GM23338 (cell line): ENCODE data around the gene CXCL16. TPM values are rescaled to one million over a fixed set of nuclear protein-coding genes. Genes with fewer than 3 reads are reported as not detected.
A peak's percentile ranks its signal among the peaks of the same experiment; 100 is the strongest.

Source experiments
- ATAC-seq: fragments of 200-7000 bp; cut with Tn5 transposase; 3 replicates; pipeline ENCODE4 v1.9.1; 2020
- DNase-seq: peaks from one replicate; pipeline ENCODE4 v3.0.0-alpha.2; 2015; ENCODE audit warnings: low spot score
- H2AFZ ChIP-seq: fragments of 200-600 bp; sonication (generic); 2 replicates; pipeline ENCODE4 v1.8.0; 2016; ENCODE audit warnings: antibody characterized with exemption, mild to moderate bottlenecking, moderate library complexity
- H3F3A ChIP-seq: fragments of 200-600 bp; sonication (generic); replicated peaks from 2 replicates; pipeline ENCODE4 v1.8.0; 2017; ENCODE audit warnings: antibody characterized with exemption, mixed run types, low read depth
- H3K27ac ChIP-seq: fragments of 200-600 bp; sonication (generic); 2 replicates; pipeline ENCODE4 v1.6.1; 2016; ENCODE audit warnings: low read depth
- H3K27me3 ChIP-seq: fragments of 200-600 bp; sonication (generic); 2 replicates; pipeline ENCODE4 v1.8.0; 2016; ENCODE audit warnings: mild to moderate bottlenecking, mixed run types, moderate library complexity; ENCODE audit not compliant: insufficient read depth
- H3K36me3 ChIP-seq: fragments of 200-600 bp; sonication (generic); 2 replicates; pipeline ENCODE4 v1.8.0; 2016; ENCODE audit warnings: mild to moderate bottlenecking; ENCODE audit not compliant: insufficient read depth
- H3K4me1 ChIP-seq: fragments of 200-600 bp; sonication (generic); 2 replicates; pipeline ENCODE4 v1.8.0; 2016; ENCODE audit warnings: mild to moderate bottlenecking, moderate library complexity; ENCODE audit not compliant: insufficient read depth
- H3K4me2 ChIP-seq: fragments of 200-600 bp; sonication (generic); 2 replicates; pipeline ENCODE4 v1.7.1; 2017; ENCODE audit warnings: mixed run types
- H3K4me3 ChIP-seq: fragments of 200-600 bp; sonication (generic); 2 replicates; pipeline ENCODE4 v1.6.1; 2016; ENCODE audit warnings: mixed run types
- H3K79me2 ChIP-seq: fragments of 200-600 bp; sonication (generic); replicated peaks from 2 replicates; pipeline ENCODE4 v1.8.0; 2017; ENCODE audit warnings: mild to moderate bottlenecking; ENCODE audit not compliant: insufficient read depth
- H3K9me2 ChIP-seq: fragments of 200-600 bp; sonication (generic); 2 replicates; pipeline ENCODE4 v1.8.0; 2017; ENCODE audit not compliant: insufficient read depth
- H4K20me1 ChIP-seq: fragments of 200-600 bp; sonication (generic); replicated peaks from 2 replicates; pipeline ENCODE4 v1.8.0; 2017; ENCODE audit warnings: mild to moderate bottlenecking; ENCODE audit not compliant: insufficient read depth
- H3K27ac Mint-ChIP-seq: 2 replicates; pipeline ENCODE4 v1.8.0; 2020; ENCODE audit warnings: inconsistent platforms, mild to moderate bottlenecking, moderate library complexity, mixed read lengths
- H3K27me3 Mint-ChIP-seq: 3 replicates; pipeline ENCODE4 v1.8.0; 2022; ENCODE audit warnings: low read depth, mild to moderate bottlenecking, moderate library complexity, mixed read lengths, inconsistent platforms; ENCODE audit not compliant: insufficient read depth, poor library complexity
- H3K36me3 Mint-ChIP-seq: 3 replicates; pipeline ENCODE4 v1.8.0; 2021; ENCODE audit warnings: low read depth, mild to moderate bottlenecking, inconsistent platforms, moderate library complexity, mixed read lengths
- H3K4me1 Mint-ChIP-seq: 3 replicates; pipeline ENCODE4 v1.8.0; 2020; ENCODE audit warnings: mild to moderate bottlenecking, inconsistent platforms, mixed read lengths
- H3K4me3 Mint-ChIP-seq: 3 replicates; pipeline ENCODE4 v1.8.0; 2021; ENCODE audit warnings: moderate library complexity, mild to moderate bottlenecking, inconsistent platforms, mixed read lengths
- H3K9me3 Mint-ChIP-seq: 3 replicates; pipeline ENCODE4 v1.8.0; 2020; ENCODE audit warnings: moderate library complexity, mild to moderate bottlenecking, inconsistent platforms, mixed read lengths
- CREB1 ChIP-seq: fragments of 250-450 bp; sonication (Bioruptor Pico); IDR thresholded peaks from 2 replicates; pipeline ENCODE4 v1.5.0; 2020; ENCODE audit warnings: low read depth, mild to moderate bottlenecking, moderate library complexity
- CTCF ChIP-seq, 2 experiments: fragments of 200-600 bp in 1 of 2; sonication (generic) in 1 of 2; conservative IDR thresholded peaks; 2 replicates each; pipeline versions ENCODE4 v1.5.1 to v1.6.1; 2016 to 2017; ENCODE audit warnings: antibody characterized with exemption in 2 of 2, low read depth in 2 of 2, mild to moderate bottlenecking in 2 of 2, moderate library complexity in 1 of 2
- ETS1 ChIP-seq: IDR thresholded peaks from 2 replicates; pipeline ENCODE4 v1.6.1; 2016; ENCODE audit warnings: antibody characterized with exemption
- EZH2 ChIP-seq: fragments of 200-600 bp; sonication (generic); IDR thresholded peaks from one replicate; pipeline ENCODE4 v1.8.0; 2017; ENCODE audit warnings: antibody characterized with exemption, mild to moderate bottlenecking, low read depth; ENCODE audit not compliant: unreplicated experiment
- EZH2phosphoT487 ChIP-seq: fragments of 200-600 bp; sonication (generic); IDR thresholded peaks from one replicate; pipeline ENCODE4 v1.8.1; 2018; ENCODE audit warnings: antibody characterized with exemption; ENCODE audit not compliant: unreplicated experiment
- JUNB ChIP-seq: IDR thresholded peaks from one replicate; pipeline ENCODE4 v1.6.1; 2016; ENCODE audit warnings: antibody characterized with exemption; ENCODE audit not compliant: unreplicated experiment
- NANOG ChIP-seq: IDR thresholded peaks from 2 replicates; pipeline ENCODE4 v1.6.1; 2016; ENCODE audit warnings: antibody characterized with exemption, borderline replicate concordance
- POLR2AphosphoS5 ChIP-seq: IDR thresholded peaks from 2 replicates; pipeline ENCODE4 v1.6.1; 2016; ENCODE audit warnings: antibody characterized with exemption, low read depth
- REST ChIP-seq: IDR thresholded peaks from one replicate; pipeline ENCODE4 v1.6.1; 2018; ENCODE audit warnings: antibody characterized with exemption; ENCODE audit not compliant: unreplicated experiment
- STAT1 ChIP-seq: IDR thresholded peaks from one replicate; pipeline ENCODE4 v1.6.1; 2016; ENCODE audit warnings: antibody characterized with exemption; ENCODE audit not compliant: unreplicated experiment
- ZNF114 ChIP-seq: fragments of 250-450 bp; sonication (Bioruptor Pico); IDR thresholded peaks from 2 replicates; pipeline ENCODE4 v1.5.0; 2020; ENCODE audit warnings: mild to moderate bottlenecking, moderate library complexity
- ZNF331 ChIP-seq: fragments of 250-450 bp; sonication (Bioruptor Pico); IDR thresholded peaks from 2 replicates; pipeline ENCODE4 v1.5.0; 2020; ENCODE audit warnings: low read depth, mild to moderate bottlenecking, moderate library complexity
- ZNF462 ChIP-seq: fragments of 250-450 bp; sonication (Bioruptor Pico); IDR thresholded peaks from 2 replicates; pipeline ENCODE4 v1.5.0; 2020; ENCODE audit warnings: mild to moderate bottlenecking, moderate library complexity
- polyA plus RNA-seq: library from polyadenylated mRNA; unstranded; fragments of >200 nt; fragmentation: Nextera tagmentation; extraction: Ambion mirVana; gene quantifications from 2 replicates; pipeline ENCODE4 v1.2.1, GENCODE V29; 2016
- total RNA-seq: library from RNA; depleted of rRNA; stranded (reverse); fragments of >200 nt; shearing (Covaris generic); gene quantifications from 2 replicates; pipeline ENCODE4 v1.2.3, GENCODE V29; 2014

The CXCL16 gene
- total and polyA plus RNA-seq, 2 experiments from 2014 or later: 4.0 to 4.1 TPM

- H3K27ac Mint-ChIP-seq: no peak within 1 kb of the TSS
- TF ChIP-seq EZH2phosphoT487 (no peak), CREB1 (CRISPR knock-in tag) (no peak), STAT1 (no peak), POLR2AphosphoS5 (no peak), REST (no peak), JUNB (no peak), ZNF114 (CRISPR knock-in tag) (no peak), CTCF (conservative IDR thresholded peaks at IDR 0.05; ENCODE audit: low read depth in 2 of 2) (no peak), ZNF331 (CRISPR knock-in tag) (no peak), ETS1 (no peak), EZH2 (no peak), NANOG (no peak), ZNF462 (CRISPR knock-in tag) (no peak)
- Histone ChIP-seq H3K36me3 (no peaks in the 10 kb centered on the region), H3K27ac (peak within 1 kb of the TSS; percentile 62; the same call in 1 of the 2 replicates), H3K4me1 (peaks cover 30% of the 10 kb centered on the region), H2AFZ (peak within 1 kb of the TSS; percentile 59; the same call in 1 of the 2 replicates), H3K27me3 (peaks cover 27% of the 10 kb centered on the region), H3K9me2 (no peaks in the 10 kb centered on the region), H3F3A (peaks cover 19% of the 10 kb centered on the region; the same call in 1 of the 2 replicates), H3K79me2 (no peaks in the 10 kb centered on the region), H3K4me2 (peak within 1 kb of the TSS; percentile 99; the same call in 1 of the 2 replicates), H4K20me1 (no peaks in the 10 kb centered on the region), H3K4me3 (no peak within 1 kb of the TSS)
- H3K36me3 Mint-ChIP-seq: peaks cover 5% of the 10 kb centered on the region; the same call in 1 of the 3 replicates
- ATAC-seq (no peak), DNase-seq (peak; percentile 27)
- H3K27me3 Mint-ChIP-seq: peaks cover 34% of the 10 kb centered on the region
- no peaks in the 10 kb centered on the region; the same call in 2 of the 3 replicates for H3K9me3 Mint-ChIP-seq
- peaks cover 28% of the 10 kb centered on the region for H3K4me1 Mint-ChIP-seq
- no peak within 1 kb of the TSS; the same call in 2 of the 3 replicates for H3K4me3 Mint-ChIP-seq
Observed at GRCh38 chr17:4786106-4786511, 46.4 kb upstream of the CXCL16 start, which contains the start of gene VMO1. Gene VMO1 (minus strand): TSS chr17:4786364. CDS start chr17:4786352, 12 bp downstream.
